ENCODE measurements around the gene TTC39A.
A peak's percentile ranks its signal among the peaks of the same experiment; 100 is the strongest.

TTC39A gene

GRCh38 chr1:51294566-51295184, 35.7 kb downstream of the TTC39A start:
- Mint-ChIP-seq H3K4me1 (ENCODE audit: low read depth in 2 of 2) (peaks cover 18 to 22% of the 10 kb centered on the region in 2 donors), H3K27ac (no peak overlapping the region), H3K36me3 (ENCODE audit: insufficient read depth) (peaks cover 11% of the 10 kb centered on the region), H3K9me3 (no peaks in the 10 kb centered on the region), H3K27me3 (peaks cover 0 to 7% of the 10 kb centered on the region in 2 donors), H3K4me3 (no peak overlapping the region)
- DNase-seq: no peak
- no peak for ATAC-seq (replicated peaks)

- H3K27ac Mint-ChIP-seq: no peak overlapping the region
- no peaks in the 10 kb centered on the region for H3K9me3 Mint-ChIP-seq
- peaks cover 14% of the 10 kb centered on the region for H3K36me3 Mint-ChIP-seq (ENCODE audit: insufficient read depth)
- DNase-seq: no peak
- no peak for ATAC-seq (replicated peaks)
- H3K4me3 Mint-ChIP-seq: no peak overlapping the region
- H3K4me1 Mint-ChIP-seq (ENCODE audit: low read depth in 2 of 2): peaks cover 18 to 22% of the 10 kb centered on the region in 2 donors
- peaks cover 0 to 7% of the 10 kb centered on the region in 2 donors for H3K27me3 Mint-ChIP-seq
Measured at GRCh38 chr1:51293898-51294515, 36.4 kb downstream of the TTC39A start.

- DNase-seq: no peak
- Mint-ChIP-seq H3K27ac (no peak overlapping the region), H3K4me1 (ENCODE audit: low read depth in 2 of 2) (peaks cover 2 to 5% of the 10 kb centered on the region in 2 donors), H3K36me3 (ENCODE audit: insufficient read depth) (peaks cover 17% of the 10 kb centered on the region), H3K4me3 (no peak overlapping the region), H3K9me3 (no peaks in the 10 kb centered on the region), H3K27me3 (no peaks in the 10 kb centered on the region)
- no peak for ATAC-seq (replicated peaks)
Measured at GRCh38 chr1:51290489-51290847, 39.9 kb downstream of the TTC39A start.

GRCh38 chr1:51289676-51290488, 40.5 kb downstream of the TTC39A start:
- Mint-ChIP-seq H3K27ac (no peak overlapping the region), H3K36me3 (ENCODE audit: insufficient read depth) (peaks cover 17% of the 10 kb centered on the region), H3K4me3 (no peak overlapping the region), H3K27me3 (no peaks in the 10 kb centered on the region), H3K4me1 (ENCODE audit: low read depth in 2 of 2) (peaks cover under 1 to 1% of the 10 kb centered on the region in 2 donors), H3K9me3 (no peaks in the 10 kb centered on the region)
- DNase-seq (no peak), ATAC-seq (replicated peaks) (no peak)

DNA sequence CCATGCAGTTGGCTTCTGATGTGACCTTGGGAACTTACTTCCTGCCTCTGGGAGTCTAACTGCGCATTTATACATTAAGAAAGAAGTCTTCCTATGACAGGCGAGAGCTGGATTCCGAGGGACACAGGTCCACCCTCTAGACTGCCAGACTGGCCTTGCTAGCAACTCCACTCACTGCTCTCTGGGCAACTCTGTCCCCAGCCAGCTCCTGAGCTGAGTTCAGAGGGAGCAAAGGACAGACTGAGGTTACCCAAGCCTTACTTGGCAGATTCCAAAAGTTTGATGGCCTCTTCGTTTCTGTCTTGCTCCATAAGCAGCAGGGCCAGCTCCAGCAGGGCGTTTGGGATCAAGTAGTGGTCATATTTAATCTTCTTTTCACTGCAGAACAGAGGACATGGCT, 41.8 kb downstream of the TTC39A start:
- Mint-ChIP-seq H3K4me1 (ENCODE audit: low read depth in 2 of 2) (no peaks in the 10 kb centered on the region), H3K36me3 (ENCODE audit: insufficient read depth) (peaks cover 20% of the 10 kb centered on the region), H3K4me3 (no peak overlapping the region), H3K27ac (no peak overlapping the region), H3K9me3 (no peaks in the 10 kb centered on the region), H3K27me3 (no peaks in the 10 kb centered on the region)
- ATAC-seq (replicated peaks): no peak
- DNase-seq: no peak

DNA sequence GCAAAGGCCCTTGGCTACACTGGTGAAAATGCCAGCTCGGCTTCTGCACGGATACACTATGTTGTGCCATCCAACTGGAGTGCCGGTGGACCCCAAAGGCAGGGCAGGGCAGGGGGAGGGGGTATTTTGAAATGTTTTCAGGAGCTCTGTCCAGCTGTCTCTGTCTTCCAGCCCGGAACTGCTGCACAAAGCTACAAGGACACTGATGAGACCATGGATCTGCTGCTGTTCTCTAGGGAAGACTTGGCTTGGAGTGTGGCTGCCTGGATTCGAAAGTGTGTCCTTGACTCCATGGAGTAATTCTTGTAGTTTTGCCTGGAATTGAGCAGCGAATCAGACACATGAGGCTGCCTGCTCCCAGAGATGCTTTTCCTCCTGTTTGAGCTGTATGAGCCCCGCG, 42.4 kb downstream of the TTC39A start:
- no peak for DNase-seq
- Mint-ChIP-seq H3K4me3 (no peak overlapping the region), H3K27ac (no peak overlapping the region)

DNA sequence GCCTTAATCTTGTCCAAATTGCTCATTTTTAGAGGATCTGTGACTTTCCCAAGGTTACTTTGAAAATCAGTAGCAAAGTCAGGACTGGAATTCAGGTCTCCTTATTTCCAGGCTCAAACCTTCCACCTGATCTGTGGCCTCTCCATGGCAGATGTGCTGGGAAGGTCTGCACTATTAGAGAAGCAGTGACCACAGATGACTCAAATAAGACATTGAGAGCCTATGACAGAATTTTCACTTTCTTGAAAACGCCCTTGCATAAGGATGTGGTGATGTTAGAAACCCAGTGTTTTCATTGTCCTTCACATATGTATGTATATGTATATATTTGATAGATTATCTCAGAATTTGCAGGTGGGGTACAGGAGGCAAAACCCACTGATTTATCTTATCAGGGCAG, 45.3 kb downstream of the TTC39A start:
- no peak overlapping the region for H3K27ac Mint-ChIP-seq
- DNase-seq (no peak), ATAC-seq (replicated peaks) (no peak)
- no peaks in the 10 kb centered on the region for H3K4me1 Mint-ChIP-seq (ENCODE audit: low read depth in 2 of 2)
- no peaks in the 10 kb centered on the region for H3K27me3 Mint-ChIP-seq
- H3K4me3 Mint-ChIP-seq: no peak overlapping the region
- H3K36me3 Mint-ChIP-seq (ENCODE audit: insufficient read depth): peaks cover 17% of the 10 kb centered on the region
- no peaks in the 10 kb centered on the region for H3K9me3 Mint-ChIP-seq

More for the DNA sequence above, 42.4 kb downstream of the TTC39A start:
- H3K9me3 Mint-ChIP-seq: no peaks in the 10 kb centered on the region
- no peaks in the 10 kb centered on the region for H3K27me3 Mint-ChIP-seq
- no peak for ATAC-seq (replicated peaks)
- no peaks in the 10 kb centered on the region for H3K4me1 Mint-ChIP-seq (ENCODE audit: low read depth in 2 of 2)
- H3K36me3 Mint-ChIP-seq (ENCODE audit: insufficient read depth): peaks cover 21% of the 10 kb centered on the region

GRCh38 chr1:51284487-51284954, 45.8 kb downstream of the TTC39A start:
- H3K4me1 Mint-ChIP-seq (ENCODE audit: low read depth in 2 of 2): no peaks in the 10 kb centered on the region
- DNase-seq: no peak
- H3K27me3 Mint-ChIP-seq: no peaks in the 10 kb centered on the region
- peaks cover 16% of the 10 kb centered on the region for H3K36me3 Mint-ChIP-seq (ENCODE audit: insufficient read depth)
- no peak overlapping the region for H3K4me3 Mint-ChIP-seq
- no peaks in the 10 kb centered on the region for H3K9me3 Mint-ChIP-seq
- ATAC-seq (replicated peaks): no peak
- no peak overlapping the region for H3K27ac Mint-ChIP-seq

GRCh38 chr1:51283979-51284378, 46.4 kb downstream of the TTC39A start:
- ATAC-seq (replicated peaks): no peak
- Mint-ChIP-seq H3K27ac (no peak overlapping the region), H3K9me3 (no peaks in the 10 kb centered on the region), H3K36me3 (ENCODE audit: insufficient read depth) (peaks cover 18% of the 10 kb centered on the region), H3K4me1 (ENCODE audit: low read depth in 2 of 2) (no peaks in the 10 kb centered on the region), H3K4me3 (no peak overlapping the region), H3K27me3 (no peaks in the 10 kb centered on the region)
- DNase-seq: no peak

- H3K27ac Mint-ChIP-seq: no peak overlapping the region
- H3K4me3 Mint-ChIP-seq: no peak overlapping the region
- no peaks in the 10 kb centered on the region for H3K27me3 Mint-ChIP-seq
- ATAC-seq (replicated peaks): no peak
- no peak for DNase-seq
- H3K4me1 Mint-ChIP-seq (ENCODE audit: low read depth in 2 of 2): no peaks in the 10 kb centered on the region
- H3K36me3 Mint-ChIP-seq (ENCODE audit: insufficient read depth): peaks cover 25% of the 10 kb centered on the region
- no peaks in the 10 kb centered on the region for H3K9me3 Mint-ChIP-seq
Measured at GRCh38 chr1:51282605-51283004, 47.8 kb downstream of the TTC39A start.

- H3K27ac Mint-ChIP-seq: peak overlapping the region in 1 of 2 donors; percentile 38
- no peak overlapping the region for H3K4me3 Mint-ChIP-seq
- DNase-seq: no peak
- ATAC-seq (replicated peaks): no peak
- no peaks in the 10 kb centered on the region for H3K27me3 Mint-ChIP-seq
- H3K9me3 Mint-ChIP-seq: no peaks in the 10 kb centered on the region
- no peaks in the 10 kb centered on the region for H3K4me1 Mint-ChIP-seq (ENCODE audit: low read depth in 2 of 2)
- peaks cover 29% of the 10 kb centered on the region for H3K36me3 Mint-ChIP-seq (ENCODE audit: insufficient read depth)
Measured at GRCh38 chr1:51281807-51282206, 48.6 kb downstream of the TTC39A start.

- no peaks in the 10 kb centered on the region for H3K9me3 Mint-ChIP-seq
- no peaks in the 10 kb centered on the region for H3K4me1 Mint-ChIP-seq (ENCODE audit: low read depth in 2 of 2)
- no peaks in the 10 kb centered on the region for H3K27me3 Mint-ChIP-seq
- ATAC-seq (replicated peaks) (no peak), DNase-seq (no peak)
- peaks cover 35% of the 10 kb centered on the region for H3K36me3 Mint-ChIP-seq (ENCODE audit: insufficient read depth)
- H3K4me3 Mint-ChIP-seq: no peak overlapping the region
- H3K27ac Mint-ChIP-seq: no peak overlapping the region
Measured at GRCh38 chr1:51280321-51280978, 49.9 kb downstream of the TTC39A start.

DNA sequence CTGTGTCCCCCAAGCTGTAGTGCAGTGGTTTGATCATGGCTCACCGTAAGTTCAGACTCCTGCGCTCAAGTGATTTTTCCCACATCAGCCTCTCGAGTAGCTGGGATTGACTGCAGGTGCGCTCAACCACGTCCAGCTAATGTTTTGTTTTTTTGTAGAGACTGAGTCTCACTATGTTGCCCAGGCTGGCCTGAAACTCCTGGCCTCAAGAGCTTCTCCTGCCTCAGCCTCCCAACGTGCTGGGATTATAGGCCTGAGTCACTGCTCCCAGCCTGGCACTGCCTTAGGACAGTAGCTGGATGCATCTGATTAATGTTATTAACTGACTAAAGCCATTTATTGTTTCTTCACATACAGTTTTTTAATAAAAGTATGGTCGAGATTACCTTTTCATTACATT, 54.1 kb downstream of the TTC39A start:
- peak overlapping the region in 1 of 2 donors; percentile 62 for H3K27ac Mint-ChIP-seq

More for the DNA sequence above, 54.1 kb downstream of the TTC39A start:
- ATAC-seq (replicated peaks) (no peak), DNase-seq (no peak)
- Mint-ChIP-seq H3K4me3 (no peak overlapping the region), H3K9me3 (no peaks in the 10 kb centered on the region), H3K4me1 (ENCODE audit: low read depth in 2 of 2) (no peaks in the 10 kb centered on the region), H3K27me3 (no peaks in the 10 kb centered on the region), H3K36me3 (ENCODE audit: insufficient read depth) (peaks cover 50% of the 10 kb centered on the region)
